A549 (cell line): ENCODE data around the gene ATXN10. TPM values are rescaled to one million over a fixed set of nuclear protein-coding genes. Genes with fewer than 3 reads are reported as not detected.
A peak's percentile ranks its signal among the peaks of the same experiment; 100 is the strongest.

Source experiments
- ATAC-seq, 2 experiments: fragments of 200-7000 bp in 1 of 2; fragments of >200 bp in 1 of 2; cut with Nextera tagmentation in 1 of 2; cut with Tn5 transposase in 1 of 2; 3 replicates each; pipeline versions ENCODE4 v1.8.0 to v1.9.1; 2018 to 2020; ENCODE audit warnings: mild to moderate bottlenecking in 1 of 2, moderate library complexity in 1 of 2
- CTCF ChIA-PET: fragments of 300-600 bp; sonication (Branson Sonifier 250); formaldehyde crosslinking; extraction: SDS; loops from one replicate; lab custom pipeline; 2021; ENCODE audit warnings: antibody characterized with exemption, inconsistent platforms; lab: Yijun Ruan, JAX
- POLR2A ChIA-PET: fragments of 350-600 bp; formaldehyde crosslinking; extraction: SDS; loops from one replicate; lab custom pipeline; 2021; ENCODE audit warnings: antibody characterized with exemption, inconsistent platforms; lab: Yijun Ruan, JAX
- DNase-seq, 2 experiments: peaks; one replicate each; pipeline versions ENCODE4 v3.0.0 to v3.0.0-alpha.2; 2011 to 2016; ENCODE audit warnings: low read depth in 1 of 2, low spot score in 1 of 2
- FAIRE-seq: peaks from 2 replicates; lab custom pipeline; 2011; peaks lifted over from hg19 to GRCh38; lab: Jason Lieb, UNC
- H3K27ac ChIP-seq, 2 experiments: fragments of >200 bp; sonication (Bioruptor Twin); formaldehyde crosslinking; 3 replicates each; pipeline ENCODE4 v1.5.1; 2016 to 2017
- H3K4me1 ChIP-seq: fragments of >200 bp; sonication (Bioruptor Twin); formaldehyde crosslinking; 3 replicates; pipeline ENCODE4 v1.6.1; 2016
- H3K4me2 ChIP-seq: fragments of >200 bp; sonication (Bioruptor Twin); formaldehyde crosslinking; 3 replicates; pipeline ENCODE4 v1.6.1; 2016
- H3K4me3 ChIP-seq: fragments of >200 bp; sonication (Bioruptor Twin); formaldehyde crosslinking; 3 replicates; pipeline ENCODE4 v1.5.1; 2016
- H3K9me3 ChIP-seq: fragments of >200 bp; sonication (Bioruptor Twin); formaldehyde crosslinking; 3 replicates; pipeline ENCODE4 v1.6.1; 2016
- BHLHE40 ChIP-seq: IDR thresholded peaks from 2 replicates; pipeline ENCODE4 v1.6.1; 2012; ENCODE audit warnings: low read depth, low read length, inconsistent platforms
- CBX2 ChIP-seq: fragments of 200-600 bp; sonication (generic); IDR thresholded peaks from 2 replicates; pipeline ENCODE4 v1.6.1; 2016; ENCODE audit warnings: low read depth, mild to moderate bottlenecking, borderline replicate concordance
- GATA3 ChIP-seq: IDR thresholded peaks from 2 replicates; pipeline ENCODE4 v1.6.1; 2012; ENCODE audit warnings: borderline replicate concordance
- HOXA7 ChIP-seq: fragments of 250-450 bp; sonication (Bioruptor Pico); IDR thresholded peaks from 2 replicates; pipeline ENCODE4 v1.5.0; 2020; ENCODE audit warnings: mild to moderate bottlenecking, moderate library complexity
- HOXB13 ChIP-seq: fragments of 250-450 bp; sonication (Bioruptor Pico); IDR thresholded peaks from 2 replicates; pipeline ENCODE4 v1.5.0; 2020; ENCODE audit warnings: low read depth, mild to moderate bottlenecking, moderate library complexity
- HOXB5 ChIP-seq: fragments of 250-450 bp; sonication (Bioruptor Pico); IDR thresholded peaks from 2 replicates; pipeline ENCODE4 v1.5.0; 2020; ENCODE audit warnings: mild to moderate bottlenecking, moderate library complexity
- JUN ChIP-seq, 2 experiments: fragments of >200 bp; sonication (Bioruptor Twin); formaldehyde crosslinking; IDR thresholded peaks; 2 replicates in 1 of 2; 3 replicates in 1 of 2; pipeline ENCODE4 v1.6.1; 2016 to 2017
- JUNB ChIP-seq: fragments of >200 bp; sonication (Bioruptor Twin); formaldehyde crosslinking; IDR thresholded peaks from 2 replicates; pipeline ENCODE4 v1.6.1; 2016
- KDM5A ChIP-seq: fragments of 200-600 bp; sonication (generic); IDR thresholded peaks from 2 replicates; pipeline ENCODE4 v1.6.1; 2016; ENCODE audit warnings: antibody characterized with exemption, mild to moderate bottlenecking
- MYC ChIP-seq: IDR thresholded peaks from 2 replicates; pipeline ENCODE4 v1.6.1; 2012; ENCODE audit warnings: mild to moderate bottlenecking, inconsistent platforms, low read length, improper control_type of control experiment, borderline replicate concordance
- NPAS2 ChIP-seq: fragments of 250-450 bp; sonication (Bioruptor Pico); IDR thresholded peaks from 2 replicates; pipeline ENCODE4 v1.8.0; 2022; ENCODE audit warnings: mild to moderate bottlenecking, moderate library complexity, borderline replicate concordance
- NR3C1 ChIP-seq: fragments of >200 bp; sonication (Bioruptor Twin); formaldehyde crosslinking; IDR thresholded peaks from 3 replicates; pipeline ENCODE4 v1.6.1; 2017
- PHF8 ChIP-seq: fragments of 200-600 bp; sonication (generic); IDR thresholded peaks from 2 replicates; pipeline ENCODE4 v1.6.1; 2016; ENCODE audit warnings: low read depth, mild to moderate bottlenecking, antibody characterized with exemption, moderate library complexity, borderline replicate concordance
- POLR2A ChIP-seq: IDR thresholded peaks from 2 replicates; pipeline ENCODE4 v1.6.1; 2012; ENCODE audit warnings: mild to moderate bottlenecking, low read length
- POLR2AphosphoS2 ChIP-seq: conservative IDR thresholded peaks from 2 replicates; pipeline ENCODE4 v1.6.1; 2012; ENCODE audit warnings: low read length, improper control_type of control experiment, inconsistent platforms
- RFX5 ChIP-seq: fragments of 450-650 bp; IDR thresholded peaks from 2 replicates; pipeline ENCODE4 v1.7.1; 2014; ENCODE audit warnings: antibody characterized with exemption, mild to moderate bottlenecking, moderate library complexity
- SMC3 ChIP-seq: fragments of >200 bp; sonication (Bioruptor Twin); formaldehyde crosslinking; IDR thresholded peaks from 3 replicates; pipeline ENCODE4 v1.6.1; 2018; ENCODE audit warnings: inconsistent platforms
- SREBF2 ChIP-seq: fragments of 450-650 bp; IDR thresholded peaks from 2 replicates; pipeline ENCODE4 v1.6.1; 2014; ENCODE audit warnings: mild to moderate bottlenecking, moderate library complexity
- TP53 ChIP-seq: fragments of 250-450 bp; sonication (Bioruptor Pico); IDR thresholded peaks from 2 replicates; pipeline ENCODE4 v1.5.0; 2021; ENCODE audit warnings: mild to moderate bottlenecking, moderate library complexity
- ZFP36 ChIP-seq: fragments of 450-650 bp; IDR thresholded peaks from 2 replicates; pipeline ENCODE4 v1.6.1; 2014; ENCODE audit warnings: borderline replicate concordance; ENCODE audit not compliant: partially characterized antibody
- ZSCAN20 ChIP-seq: fragments of 250-450 bp; sonication (Bioruptor Pico); IDR thresholded peaks from 2 replicates; pipeline ENCODE4 v1.8.0; 2022; ENCODE audit warnings: mild to moderate bottlenecking, moderate library complexity
- WGBS: methylation state at CpG from one replicate; pipeline ENCODE4 v1.1.6; 2017; ENCODE audit errors: missing lambda C conversion rate; 5-methylcytosine and 5-hydroxymethylcytosine counted together
- polyA minus RNA-seq: library from RNA; depleted of rRNA, polyadenylated mRNA; stranded (reverse); fragments of >200 nt; gene quantifications from 2 replicates; pipeline ENCODE4 v1.2.3, GENCODE V29; 2011; rRNA and poly(A)+ RNA removed
- polyA plus RNA-seq, 4 experiments: library from polyadenylated mRNA; depleted of rRNA in 3 of 4; stranded (reverse); fragments of >200 nt; fragmentation: RNase III in 1 of 4; extraction: RNeasy Plus Mini Kit Qiagen cat#74134 plus additional on column Dnase treatment in 1 of 4; gene quantifications; 2 replicates in 3 of 4; 3 replicates in 1 of 4; pipeline ENCODE4 v1.2.3, GENCODE V29; 2011 to 2017
- TF ChIP-seq, protein P1 (sequence below): IDR thresholded peaks from 2 replicates; pipeline ENCODE4 v1.6.1; 2012
- TF ChIP-seq, protein P2 (sequence below): fragments of >200 bp; sonication (Bioruptor Twin); formaldehyde crosslinking; IDR thresholded peaks from 3 replicates; pipeline ENCODE4 v1.6.1; 2016
- TF ChIP-seq, protein P3 (sequence below): fragments of 450-650 bp; IDR thresholded peaks from 2 replicates; pipeline ENCODE4 v1.6.1; 2014; ENCODE audit warnings: antibody characterized with exemption
- TF ChIP-seq, protein P4 (sequence below): fragments of >200 bp; sonication (Bioruptor Twin); formaldehyde crosslinking; IDR thresholded peaks from 3 replicates; pipeline ENCODE4 v1.5.1; 2016

The ATXN10 gene, protein sequence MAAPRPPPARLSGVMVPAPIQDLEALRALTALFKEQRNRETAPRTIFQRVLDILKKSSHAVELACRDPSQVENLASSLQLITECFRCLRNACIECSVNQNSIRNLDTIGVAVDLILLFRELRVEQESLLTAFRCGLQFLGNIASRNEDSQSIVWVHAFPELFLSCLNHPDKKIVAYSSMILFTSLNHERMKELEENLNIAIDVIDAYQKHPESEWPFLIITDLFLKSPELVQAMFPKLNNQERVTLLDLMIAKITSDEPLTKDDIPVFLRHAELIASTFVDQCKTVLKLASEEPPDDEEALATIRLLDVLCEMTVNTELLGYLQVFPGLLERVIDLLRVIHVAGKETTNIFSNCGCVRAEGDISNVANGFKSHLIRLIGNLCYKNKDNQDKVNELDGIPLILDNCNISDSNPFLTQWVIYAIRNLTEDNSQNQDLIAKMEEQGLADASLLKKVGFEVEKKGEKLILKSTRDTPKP
- 281 and 378 TPM in 2 replicates for polyA plus RNA-seq (2011; rRNA removed)
- polyA plus RNA-seq (2012; cell fraction: cytosol; rRNA removed), result 103 and 107 TPM in 2 replicates
- 24.1 and 54.9 TPM in 2 replicates for polyA plus RNA-seq (2012; cell fraction: nucleus; rRNA removed)
- 126 to 142 TPM (median 129 TPM) in 3 replicates for polyA plus RNA-seq (2017; fragmentation: RNase III; extraction: RNeasy Plus Mini Kit Qiagen cat#74134 plus additional on column Dnase treatment)
- polyA minus RNA-seq, result 298 and 349 TPM in 2 replicates

DNA sequence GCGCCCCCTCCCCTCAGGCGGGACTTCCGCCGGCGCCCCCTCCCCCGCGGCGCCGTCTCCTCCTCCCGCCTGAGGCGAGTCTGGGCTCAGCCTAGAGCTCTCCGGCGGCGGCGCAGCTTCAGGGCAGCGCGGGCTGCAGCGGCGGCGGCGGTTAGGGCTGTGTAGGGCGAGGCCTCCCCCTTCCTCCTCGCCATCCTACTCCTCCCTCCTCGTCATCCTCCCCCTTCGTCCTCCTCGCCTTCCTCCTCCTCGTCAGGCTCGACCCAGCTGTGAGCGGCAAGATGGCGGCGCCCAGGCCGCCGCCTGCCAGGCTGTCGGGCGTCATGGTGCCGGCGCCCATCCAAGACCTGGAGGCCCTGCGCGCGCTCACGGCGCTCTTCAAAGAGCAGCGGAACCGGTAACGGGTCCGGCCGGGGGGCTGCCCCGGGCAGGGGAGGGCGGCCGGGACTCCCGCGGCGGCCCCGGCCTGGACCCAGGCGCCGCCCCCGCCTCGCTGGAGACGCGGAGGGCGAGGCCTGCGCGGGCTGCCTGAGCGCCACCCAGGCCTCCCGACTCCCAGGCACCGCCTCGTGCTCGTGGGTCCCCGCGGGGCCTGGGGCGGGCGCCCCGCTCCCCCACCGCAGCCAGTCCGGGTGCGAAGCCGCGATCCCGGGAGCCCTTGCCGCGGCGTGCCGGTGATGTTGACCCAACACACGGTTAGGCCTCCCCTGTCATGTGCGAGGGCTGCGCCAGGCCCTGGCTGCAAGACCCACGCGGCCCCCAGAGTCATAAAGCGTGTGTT is at the start of gene ATXN10:
TSS of gene ATXN10 (plus strand) at position 52 of the 781 bp plus-strand sequence. CDS start at position 282, 230 bp downstream.
- WGBS, result 2% methylated on average over 18 of the region's 89 CpGs
- ChIA-PET POLR2A (interaction anchor here (1.0 to 1.2 kb wide), 4 partner anchors 14 to 38 kb away, joined by 3 to 7 read pairs (median 4); no protein-coding TSS in a partner anchor), CTCF (interaction anchor here (0.6 kb wide), 1 partner anchor 12 kb away, joined by 3 read pairs; no protein-coding TSS in a partner anchor)
- Histone ChIP-seq H3K27ac (peak within 1 kb of the TSS; percentile 100), H3K4me1 (peaks cover 38% of the 10 kb centered on the region), H3K4me2 (peak within 1 kb of the TSS; percentile 93), H3K9me3 (no peaks in the 10 kb centered on the region), H3K4me3 (peak within 1 kb of the TSS; percentile 95)
- no peak for FAIRE-seq
- ATAC-seq, result peak; percentile 83 to 88
- DNase-seq, result peak; percentile 38 to 66
- TF ChIP-seq ZSCAN20, result no peak
- TF ChIP-seq, protein P1, sequence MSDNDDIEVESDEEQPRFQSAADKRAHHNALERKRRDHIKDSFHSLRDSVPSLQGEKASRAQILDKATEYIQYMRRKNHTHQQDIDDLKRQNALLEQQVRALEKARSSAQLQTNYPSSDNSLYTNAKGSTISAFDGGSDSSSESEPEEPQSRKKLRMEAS, result peak; percentile 78
- no peak for TF ChIP-seq POLR2AphosphoS2
- peak in 1 of 2 experiments; percentile 75; a peak in 2 of 5 replicates for TF ChIP-seq JUN (IDR thresholded peaks at IDR 0.05)
- TF ChIP-seq NPAS2 (CRISPR knock-in tag), result no peak
- TF ChIP-seq, protein P2, sequence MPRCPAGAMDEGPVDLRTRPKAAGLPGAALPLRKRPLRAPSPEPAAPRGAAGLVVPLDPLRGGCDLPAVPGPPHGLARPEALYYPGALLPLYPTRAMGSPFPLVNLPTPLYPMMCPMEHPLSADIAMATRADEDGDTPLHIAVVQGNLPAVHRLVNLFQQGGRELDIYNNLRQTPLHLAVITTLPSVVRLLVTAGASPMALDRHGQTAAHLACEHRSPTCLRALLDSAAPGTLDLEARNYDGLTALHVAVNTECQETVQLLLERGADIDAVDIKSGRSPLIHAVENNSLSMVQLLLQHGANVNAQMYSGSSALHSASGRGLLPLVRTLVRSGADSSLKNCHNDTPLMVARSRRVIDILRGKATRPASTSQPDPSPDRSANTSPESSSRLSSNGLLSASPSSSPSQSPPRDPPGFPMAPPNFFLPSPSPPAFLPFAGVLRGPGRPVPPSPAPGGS, result 0 out of 3 replicates have a peak, but pooled peaks have one; percentile 25
- 0 out of 2 replicates have a peak, but pooled peaks have one; percentile 49 for TF ChIP-seq HOXB13
- no peak for TF ChIP-seq HOXA7 (CRISPR knock-in tag)
- TF ChIP-seq, protein P3, sequence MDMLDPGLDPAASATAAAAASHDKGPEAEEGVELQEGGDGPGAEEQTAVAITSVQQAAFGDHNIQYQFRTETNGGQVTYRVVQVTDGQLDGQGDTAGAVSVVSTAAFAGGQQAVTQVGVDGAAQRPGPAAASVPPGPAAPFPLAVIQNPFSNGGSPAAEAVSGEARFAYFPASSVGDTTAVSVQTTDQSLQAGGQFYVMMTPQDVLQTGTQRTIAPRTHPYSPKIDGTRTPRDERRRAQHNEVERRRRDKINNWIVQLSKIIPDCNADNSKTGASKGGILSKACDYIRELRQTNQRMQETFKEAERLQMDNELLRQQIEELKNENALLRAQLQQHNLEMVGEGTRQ, result no peak
- no peak for TF ChIP-seq CBX2
- no peak for TF ChIP-seq TP53 (CRISPR knock-in tag)
- 0 out of 2 replicates have a peak, but pooled peaks have one; percentile 43 for TF ChIP-seq KDM5A
- TF ChIP-seq POLR2A, result peak; percentile 49; the same call in 1 of the 2 replicates
- TF ChIP-seq, protein P4, sequence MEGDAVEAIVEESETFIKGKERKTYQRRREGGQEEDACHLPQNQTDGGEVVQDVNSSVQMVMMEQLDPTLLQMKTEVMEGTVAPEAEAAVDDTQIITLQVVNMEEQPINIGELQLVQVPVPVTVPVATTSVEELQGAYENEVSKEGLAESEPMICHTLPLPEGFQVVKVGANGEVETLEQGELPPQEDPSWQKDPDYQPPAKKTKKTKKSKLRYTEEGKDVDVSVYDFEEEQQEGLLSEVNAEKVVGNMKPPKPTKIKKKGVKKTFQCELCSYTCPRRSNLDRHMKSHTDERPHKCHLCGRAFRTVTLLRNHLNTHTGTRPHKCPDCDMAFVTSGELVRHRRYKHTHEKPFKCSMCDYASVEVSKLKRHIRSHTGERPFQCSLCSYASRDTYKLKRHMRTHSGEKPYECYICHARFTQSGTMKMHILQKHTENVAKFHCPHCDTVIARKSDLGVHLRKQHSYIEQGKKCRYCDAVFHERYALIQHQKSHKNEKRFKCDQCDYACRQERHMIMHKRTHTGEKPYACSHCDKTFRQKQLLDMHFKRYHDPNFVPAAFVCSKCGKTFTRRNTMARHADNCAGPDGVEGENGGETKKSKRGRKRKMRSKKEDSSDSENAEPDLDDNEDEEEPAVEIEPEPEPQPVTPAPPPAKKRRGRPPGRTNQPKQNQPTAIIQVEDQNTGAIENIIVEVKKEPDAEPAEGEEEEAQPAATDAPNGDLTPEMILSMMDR, result no peak
- peak; percentile 22 for TF ChIP-seq PHF8
- peak; percentile 75; the same call in 1 of the 2 replicates for TF ChIP-seq MYC
- TF ChIP-seq RFX5, result no peak
- no peak for TF ChIP-seq BHLHE40
- 0 out of 2 replicates have a peak, but pooled peaks have one; percentile 7 for TF ChIP-seq GATA3
- no peak for TF ChIP-seq SREBF2
- TF ChIP-seq JUNB, result no peak
- no peak for TF ChIP-seq NR3C1
- TF ChIP-seq SMC3, result no peak
- 0 out of 2 replicates have a peak, but pooled peaks have one; percentile 53 for TF ChIP-seq HOXB5 (CRISPR knock-in tag)
- no peak for TF ChIP-seq ZFP36
